Activated T-cell treated with anti-CD3 and anti-CD28 coated beads for 24 hours (primary cell): ENCODE data around the gene ACADSB.

ENCODE experiments used
- DNase-seq: peaks from one replicate; pipeline ENCODE4 v3.0.0-alpha.2; 2020; ENCODE audit warnings: low read depth

ACADSB gene

DNA sequence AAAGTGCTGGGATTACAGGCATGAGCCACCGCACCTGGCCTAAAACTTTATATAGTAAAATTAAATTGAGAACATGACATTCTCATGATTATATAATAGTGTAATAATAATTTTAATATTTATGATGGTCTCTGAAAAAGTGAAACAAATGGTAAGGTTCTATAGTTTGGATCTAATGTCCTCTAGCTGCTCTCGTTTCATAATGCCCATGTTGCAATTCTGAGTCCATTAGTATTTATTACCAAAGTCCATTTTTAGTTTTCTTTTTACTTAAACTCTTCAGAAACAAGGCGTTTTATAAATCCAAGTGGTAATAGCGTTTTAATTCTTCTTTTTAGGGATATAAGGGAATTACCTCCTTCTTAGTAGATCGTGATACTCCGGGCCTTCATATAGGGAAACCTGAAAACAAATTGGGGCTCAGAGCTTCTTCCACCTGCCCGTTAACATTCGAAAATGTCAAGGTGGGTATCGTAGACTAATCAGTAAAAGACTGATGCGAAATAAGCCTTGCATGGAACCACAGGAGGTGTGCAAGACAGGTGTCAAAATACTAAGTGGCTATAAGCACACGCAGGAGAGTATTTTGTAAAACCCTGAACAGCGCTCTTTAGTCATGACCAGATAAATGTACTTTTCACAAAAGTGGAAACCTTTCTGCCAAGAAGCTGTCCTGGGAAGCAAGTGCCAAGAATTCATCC, 34.1 kb downstream of the ACADSB start:
- no peak for DNase-seq

DNA sequence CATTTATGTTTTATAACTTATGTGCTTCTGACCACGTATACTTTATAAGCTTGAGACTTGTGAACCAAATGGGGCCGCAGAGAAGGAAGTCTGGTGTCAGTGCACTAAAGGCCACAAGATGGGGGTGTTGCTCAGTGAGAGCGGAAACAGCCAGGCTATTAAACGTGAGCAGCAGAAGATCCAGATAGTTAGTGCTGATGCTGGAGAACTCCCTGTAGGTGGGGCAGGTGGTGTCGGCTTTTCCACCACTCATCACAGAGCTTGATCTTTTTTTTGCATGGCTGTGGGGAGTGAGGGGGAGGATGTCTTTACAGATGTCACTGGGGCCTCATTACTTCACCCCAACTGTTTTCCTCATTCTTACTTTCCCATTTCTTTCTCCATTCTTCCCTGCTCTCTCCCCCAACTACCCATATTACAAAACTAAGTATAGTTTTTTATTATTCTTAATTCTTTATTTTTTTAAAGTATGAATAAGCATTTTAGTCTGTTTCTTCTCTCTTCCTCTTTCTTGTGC, 34.7 kb downstream of the ACADSB start:
- peak; percentile 11 for DNase-seq

DNA sequence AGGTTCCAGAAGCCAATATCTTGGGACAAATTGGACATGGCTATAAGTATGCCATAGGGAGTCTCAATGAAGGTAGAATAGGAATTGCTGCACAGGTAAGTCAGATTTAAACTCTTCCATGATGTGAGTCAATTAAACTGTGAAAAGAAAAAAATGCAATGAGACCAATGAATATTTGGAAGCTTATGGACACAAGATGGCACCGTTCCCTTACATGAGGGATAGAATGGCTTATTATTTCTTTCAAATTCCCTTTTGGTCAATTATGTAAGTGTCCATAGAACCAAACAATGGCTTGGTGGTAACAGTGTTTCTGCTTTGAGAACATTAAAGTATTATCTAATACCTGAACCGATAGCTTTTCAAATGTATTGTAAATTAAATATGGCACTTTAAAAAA, 35.6 kb downstream of the ACADSB start:
- DNase-seq = no peak

DNA sequence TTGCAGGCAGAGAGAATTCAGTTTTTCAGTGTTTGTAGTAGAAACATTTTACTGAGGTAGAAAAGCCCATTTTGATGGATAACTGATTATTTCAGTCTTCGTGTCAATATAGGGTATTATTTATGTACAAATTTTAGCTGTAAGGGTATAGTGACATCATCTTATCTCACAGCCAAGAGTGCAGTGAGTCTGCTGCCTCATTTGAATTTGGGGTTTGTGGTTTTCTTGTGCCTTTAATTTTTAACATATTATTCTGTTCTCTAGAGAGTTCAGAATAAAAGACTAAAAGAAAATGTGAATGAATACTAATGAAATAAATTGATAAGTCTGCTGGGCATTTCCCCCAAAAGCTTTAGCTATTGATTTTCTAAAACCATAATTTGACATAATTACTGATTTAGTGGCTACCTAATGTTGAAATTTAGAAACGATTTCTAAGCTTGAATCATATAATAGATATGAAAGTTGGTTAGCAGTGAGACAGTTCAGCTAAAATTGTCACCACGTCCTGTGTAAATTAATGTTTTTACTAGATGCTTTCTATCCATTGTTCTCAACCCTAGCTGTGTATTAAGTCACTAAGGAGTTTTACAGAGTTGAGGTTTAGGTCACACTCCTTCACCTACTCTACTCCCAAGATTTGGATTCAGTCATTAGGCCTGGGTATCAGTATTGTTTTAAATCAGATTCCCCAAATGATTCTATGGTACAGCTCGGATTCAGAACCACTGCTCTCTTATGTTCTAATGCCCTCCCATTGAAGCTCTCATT, 37.3 kb downstream of the ACADSB start:
- DNase-seq = no peak

DNA sequence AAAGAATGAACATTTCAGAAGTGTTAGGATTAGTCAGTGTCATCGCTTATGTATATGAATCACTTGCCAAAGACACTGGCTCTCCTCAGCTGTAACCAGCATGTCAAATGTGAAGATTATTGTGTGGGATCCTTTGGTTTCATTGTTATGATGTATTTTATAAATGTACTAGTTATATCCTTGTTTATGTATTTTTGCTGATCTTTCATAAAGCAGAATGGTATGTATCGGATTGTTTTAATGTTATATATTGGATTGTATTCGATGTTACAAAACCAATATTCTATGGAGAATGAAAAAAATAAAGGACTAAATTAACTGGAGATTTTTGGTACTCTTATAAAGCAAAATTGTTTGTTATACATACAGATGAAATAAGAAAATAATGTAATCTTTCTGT, 49.2 kb downstream of the ACADSB start:
- DNase-seq = no peak

DNA sequence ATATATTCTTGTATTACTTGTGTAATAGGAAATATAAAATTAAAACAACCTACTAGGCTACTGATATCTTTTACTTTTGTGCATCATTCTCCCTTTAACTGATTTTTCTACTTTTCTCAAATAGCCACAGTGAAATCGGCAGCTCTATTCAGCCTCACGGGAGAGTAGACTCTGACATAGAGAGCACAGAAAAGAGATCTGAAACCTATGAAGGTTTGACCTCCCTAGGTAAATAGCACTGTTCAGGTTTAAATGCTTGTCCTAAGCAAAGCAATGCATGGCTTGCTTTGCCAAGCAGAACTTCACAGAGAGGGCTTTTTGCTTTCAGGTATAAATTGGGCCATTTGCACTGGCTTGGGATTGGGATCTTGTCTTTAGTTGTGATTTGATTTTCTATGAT, 53.1 kb downstream of the ACADSB start:
- no peak for DNase-seq

DNA sequence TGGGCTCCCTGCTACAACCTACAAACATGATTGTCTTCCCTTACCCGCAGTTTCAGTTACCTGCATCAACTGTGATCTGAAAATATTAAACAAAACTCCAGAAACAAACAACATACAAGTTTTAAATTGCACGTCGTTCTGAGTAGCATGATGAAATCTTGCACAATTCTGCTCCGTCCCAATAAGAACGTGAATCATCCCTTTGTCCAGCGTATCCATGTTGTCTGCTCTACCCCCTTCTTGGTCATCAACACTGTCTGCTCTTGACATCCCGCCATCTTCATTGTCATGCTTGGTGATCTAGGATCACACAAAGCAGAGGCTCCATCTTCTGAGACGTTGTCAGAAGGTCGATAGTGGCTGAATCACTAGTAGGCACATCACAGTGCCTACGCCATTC, 53.9 kb downstream of the ACADSB start:
- no peak for DNase-seq

DNA sequence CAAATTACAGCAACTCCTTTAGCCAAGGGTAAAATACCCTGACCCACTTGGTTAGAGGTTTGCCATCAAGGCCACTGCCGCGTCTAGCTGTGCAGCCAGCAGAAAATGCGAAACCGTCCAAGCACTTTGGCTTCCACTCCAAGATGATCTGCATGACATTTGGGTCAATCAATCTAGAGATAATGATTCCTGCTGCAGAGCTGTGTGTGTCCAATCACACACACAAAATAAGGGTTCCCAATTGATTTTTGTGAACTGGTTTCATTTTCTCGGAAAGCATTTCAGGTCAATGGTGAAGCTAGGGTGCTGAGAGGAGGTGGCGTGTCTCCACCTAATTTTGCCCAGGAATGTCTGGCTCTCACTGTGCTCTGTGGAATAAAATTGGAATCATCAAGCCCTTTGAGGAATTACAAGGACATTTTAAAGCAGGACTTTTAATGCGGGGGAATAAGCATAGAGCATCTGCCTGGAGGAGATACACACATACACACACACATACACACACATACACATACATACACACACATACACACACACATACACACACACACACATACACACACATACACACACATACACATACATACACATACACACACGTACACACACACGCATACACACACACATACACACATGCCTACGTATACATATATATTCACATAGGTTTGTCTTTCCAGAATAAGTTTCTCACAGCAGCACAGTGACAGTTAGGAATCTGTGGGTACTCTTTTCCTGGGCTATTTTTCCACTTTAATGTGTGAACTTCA, 59.5 kb downstream of the ACADSB start:
- DNase-seq = no peak

DNA sequence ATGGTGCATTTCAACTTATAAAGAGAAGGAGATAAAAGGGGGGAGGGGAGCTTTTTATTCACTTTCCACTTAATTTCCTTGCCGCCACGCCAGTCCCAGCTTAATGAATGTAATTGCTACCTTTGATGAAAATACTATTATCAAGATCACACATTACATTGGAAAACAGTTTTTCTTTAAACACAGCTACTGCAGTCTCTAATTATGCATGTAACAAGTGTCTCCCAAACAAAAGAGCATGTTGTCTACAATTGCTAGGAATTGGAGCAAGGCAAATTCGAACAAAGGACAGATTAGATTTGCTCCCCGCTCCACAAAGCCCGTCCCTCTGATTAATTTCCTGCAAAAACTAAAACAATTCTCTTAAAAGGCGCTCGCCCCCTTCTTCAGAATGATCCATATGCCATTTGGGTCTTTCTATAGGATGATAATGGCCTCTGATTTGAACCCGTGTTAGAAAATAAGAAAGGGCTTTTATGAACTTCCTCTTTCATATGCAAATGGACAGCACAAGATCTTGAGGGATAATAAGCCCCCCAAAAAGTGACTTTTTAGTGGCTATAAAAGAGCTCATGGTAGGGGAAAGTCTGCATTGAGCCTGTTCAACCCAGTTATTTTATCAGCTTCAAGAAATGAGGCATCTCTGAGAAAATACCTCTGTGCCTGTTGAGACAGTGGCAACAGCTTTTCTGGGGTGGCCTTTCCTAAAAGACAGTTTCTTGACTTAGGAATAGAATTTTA, 60.6 kb downstream of the ACADSB start:
- DNase-seq = no peak

DNA sequence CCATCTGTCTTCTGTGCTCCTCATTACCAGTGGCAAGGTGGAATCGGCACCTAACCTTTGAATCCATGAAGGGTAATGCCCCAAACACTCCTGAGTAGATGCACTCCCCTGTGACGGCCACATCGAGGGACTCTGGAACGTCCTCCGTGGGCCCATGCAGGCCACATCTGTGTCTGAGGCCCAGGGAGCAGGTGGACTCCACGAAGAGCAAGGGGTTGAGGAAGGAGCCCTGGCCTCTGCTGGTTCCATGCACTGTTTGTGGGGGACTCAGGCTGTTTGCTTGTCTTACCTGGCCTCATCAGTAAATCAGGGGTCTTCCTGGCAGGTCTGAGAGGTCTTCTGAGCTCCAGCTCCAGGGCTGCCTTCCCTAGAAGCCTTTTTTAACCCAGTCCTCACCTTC, 64.4 kb downstream of the ACADSB start:
- no peak for DNase-seq

DNA sequence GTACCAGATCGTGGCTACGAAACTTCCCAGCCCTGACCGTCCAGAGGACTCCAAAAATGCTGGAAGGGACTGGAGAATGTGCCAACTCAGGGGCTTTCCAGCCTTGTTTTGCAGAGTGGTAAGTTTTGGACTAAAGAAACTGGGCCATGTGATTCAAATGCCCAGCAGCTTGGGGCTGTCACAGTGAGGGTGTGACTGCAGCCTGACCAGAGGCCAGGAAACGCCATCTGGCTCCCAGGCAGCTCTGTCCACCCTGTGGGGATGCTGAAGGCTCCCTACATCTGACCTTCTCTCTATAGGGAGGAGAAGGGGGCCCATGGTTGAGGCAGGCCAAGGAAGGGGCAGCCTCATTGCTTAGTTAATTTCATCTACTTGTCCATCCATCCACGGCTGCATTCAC, 65.4 kb downstream of the ACADSB start:
- no peak for DNase-seq

DNA sequence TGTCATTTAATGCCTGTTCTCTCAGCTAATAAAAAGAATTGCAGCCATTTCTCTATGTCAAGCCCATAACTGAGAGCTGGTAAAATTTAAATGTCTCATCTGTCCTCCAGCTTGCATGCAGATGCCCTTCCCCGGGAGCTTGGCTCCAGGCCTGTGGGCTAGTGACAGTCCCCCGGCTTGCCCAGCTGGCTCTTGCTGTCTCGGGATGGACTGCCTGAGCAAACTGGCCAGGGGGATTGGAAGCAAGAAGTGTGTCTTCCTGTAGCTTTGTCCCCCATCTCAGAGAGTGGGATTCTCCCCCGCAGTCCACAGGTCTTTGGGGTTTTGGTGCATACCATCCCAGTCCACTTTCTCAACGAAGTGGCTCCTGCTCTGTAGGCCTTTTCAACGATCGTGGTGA, 73.1 kb downstream of the ACADSB start:
- no peak for DNase-seq

DNA sequence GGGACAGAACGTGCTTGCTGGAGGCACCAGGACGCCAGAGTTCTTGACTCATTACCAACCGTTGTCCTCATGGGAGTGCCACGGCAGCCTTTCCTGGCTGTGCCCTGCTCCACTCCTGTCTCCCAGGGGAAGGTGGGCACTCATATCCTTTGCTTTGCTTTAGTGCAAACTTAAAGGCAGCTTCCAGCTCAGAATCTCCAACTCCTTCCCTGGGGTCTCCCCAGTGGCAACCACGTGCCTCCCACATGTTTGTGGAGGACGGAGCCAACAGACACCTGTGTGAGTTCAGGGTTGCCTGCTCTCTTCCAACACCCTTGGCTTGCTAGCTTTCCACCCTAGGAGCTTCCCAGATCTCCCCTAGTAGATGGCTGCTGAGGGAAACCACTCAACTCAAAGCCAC, 75.0 kb downstream of the ACADSB start:
- DNase-seq = no peak

DNA sequence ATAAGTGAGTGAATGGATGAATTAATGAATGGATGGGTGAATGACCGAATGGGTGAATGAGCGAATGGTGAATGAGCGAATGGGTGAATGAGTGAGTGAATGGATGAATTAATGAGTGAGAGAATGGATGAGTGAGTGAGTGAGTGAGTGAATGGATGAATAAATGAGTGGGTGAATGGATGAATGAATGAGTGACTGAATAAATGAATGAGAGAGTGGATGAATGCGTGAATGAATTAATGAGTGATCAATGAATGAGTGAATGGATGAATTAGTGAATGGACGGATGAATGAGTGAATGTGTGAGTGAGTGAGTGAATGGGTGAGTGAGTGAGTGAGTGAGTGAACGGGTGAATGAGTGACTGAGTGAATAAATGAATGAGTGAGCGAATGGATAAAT, 77.5 kb downstream of the ACADSB start:
- DNase-seq = no peak

DNA sequence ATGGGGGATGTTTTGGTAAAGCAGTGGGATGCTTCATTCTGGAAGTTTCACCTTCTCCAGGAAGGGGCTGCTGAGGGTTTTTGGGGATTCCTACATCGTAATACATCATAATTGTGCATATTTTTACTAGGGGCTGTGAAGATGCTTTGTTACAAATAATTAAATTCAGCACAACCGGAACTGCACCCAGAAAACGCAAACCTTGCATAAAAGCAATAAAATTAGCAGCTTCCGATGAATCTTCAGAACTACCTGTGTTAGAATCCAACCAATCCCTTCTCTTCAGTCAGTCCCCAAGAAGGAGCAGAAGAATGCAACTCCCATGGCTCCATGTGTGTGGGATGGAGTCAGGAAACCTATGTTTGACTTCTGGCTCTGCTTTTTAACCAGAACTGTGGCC, 78.5 kb downstream of the ACADSB start:
- no peak for DNase-seq

DNA sequence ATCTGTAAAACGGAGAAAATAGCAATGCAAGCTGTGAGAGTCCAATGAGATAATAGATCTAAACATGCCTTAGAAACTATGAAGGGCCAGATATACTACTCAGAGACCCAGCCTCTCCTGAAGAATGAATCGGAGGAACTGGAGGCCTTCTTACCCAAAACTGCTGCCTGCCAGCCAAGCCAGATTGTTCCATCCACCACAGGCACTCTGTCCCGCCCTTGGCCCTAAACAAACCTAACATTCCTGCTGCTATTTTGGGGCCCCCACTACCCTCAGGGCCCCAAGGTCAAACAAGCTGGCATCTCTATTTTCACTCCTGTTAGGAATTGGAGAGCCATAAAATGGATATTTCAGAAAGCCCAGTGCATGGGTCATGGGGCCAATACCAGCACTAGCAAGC, 79.0 kb downstream of the ACADSB start:
- no peak for DNase-seq

DNA sequence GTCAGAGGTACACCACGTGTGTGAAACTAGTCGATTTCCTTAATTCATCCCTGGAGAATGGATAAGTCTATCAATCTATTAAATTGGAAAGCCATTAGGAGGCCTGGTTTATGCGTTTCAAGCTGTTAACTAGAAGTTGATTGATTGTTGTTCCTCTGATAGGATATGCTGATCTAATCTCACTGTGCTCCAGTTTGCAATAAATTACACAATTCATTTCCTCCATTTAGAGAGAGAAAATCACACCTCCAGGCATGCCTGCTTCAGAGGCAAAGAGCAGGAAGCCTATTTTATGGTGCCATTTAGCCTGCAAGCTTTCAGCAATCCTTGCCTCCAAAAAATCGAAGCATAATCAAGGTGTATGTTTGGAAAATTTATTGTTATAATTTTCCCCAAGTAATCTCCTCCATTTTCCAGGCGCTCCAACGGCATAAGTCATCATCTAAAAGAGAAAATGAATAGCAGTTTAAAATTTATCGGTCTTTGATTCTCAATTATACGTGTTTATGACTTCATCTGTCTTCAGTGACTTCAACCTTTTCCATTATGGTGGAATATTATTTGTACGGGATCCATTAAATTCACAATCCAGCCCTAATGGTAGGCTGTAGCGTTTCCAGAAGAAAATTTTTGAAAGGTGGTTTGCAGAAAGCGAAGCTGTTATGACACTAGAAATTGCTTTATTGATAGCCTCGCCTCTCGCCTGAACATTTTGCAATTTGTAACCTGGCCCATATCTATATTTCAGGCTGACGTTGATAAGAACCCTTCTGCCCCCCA, 84.0 kb downstream of the ACADSB start:
- no peak for DNase-seq

DNA sequence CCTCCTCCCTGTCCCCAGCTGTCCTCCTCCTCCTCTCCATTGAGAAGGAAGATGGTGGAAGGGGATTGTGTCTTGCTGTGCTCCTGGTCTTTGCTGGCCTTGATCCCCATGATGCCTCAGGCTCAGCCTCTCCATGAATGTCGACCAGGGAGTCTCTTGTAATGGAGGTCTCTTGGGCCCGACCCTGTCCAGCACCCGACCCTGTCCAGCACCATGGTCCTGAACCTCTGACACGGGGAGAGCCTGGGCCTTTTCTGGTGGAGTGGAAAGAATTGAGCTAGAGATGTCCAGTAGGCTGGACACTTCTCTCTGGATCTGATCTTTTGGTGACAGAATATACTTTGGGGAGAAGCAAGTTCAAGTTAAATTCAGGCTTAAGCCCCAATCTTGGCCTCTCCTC, 84.7 kb downstream of the ACADSB start:
- DNase-seq = no peak

DNA sequence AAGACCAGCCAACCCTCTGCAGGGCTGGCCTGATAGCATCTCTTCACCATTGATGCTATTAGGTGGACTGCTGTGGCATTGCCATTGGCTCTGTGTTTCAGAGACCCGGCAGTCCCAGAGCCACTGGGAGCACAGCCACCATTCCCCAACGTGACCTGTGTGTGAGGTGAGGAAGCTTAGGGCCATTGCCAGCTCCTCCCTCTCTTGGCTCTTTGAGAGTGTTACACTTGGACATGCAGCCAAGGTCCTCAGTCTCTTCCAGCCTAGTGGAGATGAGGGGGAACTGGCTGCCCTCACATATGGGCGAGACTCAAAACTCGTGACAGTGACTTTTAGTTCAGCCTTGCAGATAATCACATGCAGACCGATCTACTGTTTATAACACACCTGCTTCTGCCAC, 87.6 kb downstream of the ACADSB start:
- no peak for DNase-seq

DNA sequence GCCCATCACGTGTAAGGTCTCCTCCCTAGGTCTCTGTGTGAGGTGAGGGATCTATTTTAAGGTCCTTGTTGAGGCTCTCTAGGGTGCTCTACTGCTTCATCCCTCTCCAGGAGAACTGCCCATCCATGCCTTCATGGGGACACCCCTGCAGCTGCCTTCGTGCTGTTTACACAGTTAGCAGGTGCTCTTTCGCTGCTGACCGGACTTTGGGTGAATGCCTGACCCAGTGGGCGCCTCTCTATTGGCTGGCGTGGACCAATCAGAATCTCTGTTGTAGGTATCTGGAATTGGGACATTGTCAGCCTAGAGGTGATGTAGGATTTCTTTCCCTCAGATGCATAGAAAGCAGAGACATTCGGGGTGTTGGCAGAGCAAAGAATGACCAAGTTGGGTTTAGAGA, 88.2 kb downstream of the ACADSB start:
- DNase-seq = no peak

DNA sequence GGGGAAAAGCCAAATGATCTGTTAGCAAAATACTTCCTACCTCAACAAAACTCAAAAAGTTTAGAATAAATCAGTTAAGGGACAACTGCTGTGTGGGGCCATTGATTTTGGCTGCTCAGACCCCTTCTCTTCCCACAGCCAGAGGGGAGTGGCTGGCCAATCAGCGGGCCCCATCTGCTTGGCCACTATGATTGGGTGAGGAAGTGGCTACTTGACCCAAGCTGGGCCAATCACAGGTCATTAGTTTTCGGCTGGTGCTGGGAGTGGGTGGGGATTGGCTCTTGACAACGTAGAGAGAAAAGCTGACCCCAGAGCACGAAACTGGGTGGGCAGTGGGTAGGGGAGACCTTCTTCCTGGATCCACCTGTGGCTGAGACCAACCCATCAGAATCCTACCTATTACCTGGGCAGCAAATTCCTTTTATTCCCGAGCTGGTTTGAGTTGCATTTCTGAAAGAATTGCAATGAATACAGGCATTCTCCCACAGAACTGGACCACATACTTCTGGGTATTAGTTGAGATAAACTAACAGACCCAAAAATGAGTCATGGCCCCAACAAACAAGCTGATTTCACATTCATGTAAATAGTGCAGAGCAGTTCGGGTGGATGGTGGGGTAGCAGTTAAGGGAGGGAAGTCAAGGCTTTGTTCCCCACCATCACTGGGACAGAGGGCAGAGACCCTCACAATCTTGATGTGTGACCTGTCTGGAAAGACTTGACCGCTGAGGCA, 91.4 kb downstream of the ACADSB start:
- DNase-seq = no peak
